ENCODE measurements around the gene DGKQ. TPM values are rescaled to one million over a fixed set of nuclear protein-coding genes. Genes with fewer than 3 reads are reported as not detected.

The DGKQ gene
- total RNA-seq, 1 experiment from 2014 or later = 12.4 TPM

DNA sequence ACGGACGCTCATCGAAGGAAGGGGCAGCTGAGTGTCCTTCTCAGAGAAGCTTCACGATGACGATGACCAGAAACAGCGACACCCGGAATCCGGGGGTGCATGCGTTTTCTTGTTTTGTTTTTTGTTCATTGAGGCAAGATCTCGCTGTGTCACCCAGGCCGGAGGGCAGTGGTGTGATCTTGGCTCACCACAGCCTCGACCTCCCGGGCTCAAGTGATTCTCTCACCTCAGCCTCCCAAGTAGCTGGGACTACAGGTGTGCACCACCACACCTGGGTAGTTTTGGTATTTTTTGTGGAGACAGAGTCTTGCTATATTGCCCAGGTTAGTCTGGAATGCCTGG lies 19.8 kb downstream of the DGKQ start:
- Histone ChIP-seq H4K5ac (ENCODE audit: insufficient read length, low read depth, low read length) (no peak overlapping the region), H3K9ac (ENCODE audit: extremely low read depth, insufficient read length, low read length) (no peak overlapping the region)

More for the DNA sequence above, 19.8 kb downstream of the DGKQ start:
- Histone ChIP-seq H3K4ac (ENCODE audit: low read depth, low read length) (no peak overlapping the region), H3K23me2 (ENCODE audit: insufficient read length, low read depth, low read length, poor library complexity, severe bottlenecking) (no peaks in the 10 kb centered on the region), H2AFZ (ENCODE audit: low read length) (no peak overlapping the region), H4K8ac (replicated peaks; ENCODE audit: insufficient read length, low read depth, low read length) (no peak overlapping the region), H3K79me2 (ENCODE audit: insufficient read depth, low read length) (no peaks in the 10 kb centered on the region), H4K91ac (ENCODE audit: insufficient read length, low read depth, low read length) (no peak overlapping the region), H3K56ac (ENCODE audit: insufficient read length, low read depth, low read length) (no peak overlapping the region), H2BK20ac (ENCODE audit: low read depth, low read length, poor library complexity, severe bottlenecking) (no peak overlapping the region), H2BK120ac (ENCODE audit: low read depth, low read length, poor library complexity, severe bottlenecking) (no peak overlapping the region), H3T11ph (ENCODE audit: low read length) (no peak overlapping the region), H4K20me1 (ENCODE audit: control insufficient read depth, insufficient read depth, insufficient read length) (no peaks in the 10 kb centered on the region), H3K14ac (ENCODE audit: insufficient read depth, low read length) (no peak overlapping the region), H2BK5ac (ENCODE audit: insufficient read length, low read length) (no peak overlapping the region), H3K23ac (ENCODE audit: insufficient read length, low read depth, low read length) (no peak overlapping the region), H3K79me1 (ENCODE audit: insufficient read depth, low read depth, low read length, poor library complexity, severe bottlenecking) (no peaks in the 10 kb centered on the region), H3K27ac (ENCODE audit: insufficient read length, low read depth, low read length) (no peak overlapping the region), H3K9me3 (ENCODE audit: control insufficient read depth, low read depth, low read length) (no peaks in the 10 kb centered on the region), H2BK12ac (ENCODE audit: insufficient read length, low read depth, low read length) (no peak overlapping the region), H3K4me2 (ENCODE audit: insufficient read depth, insufficient read length, low read length) (no peak overlapping the region), H2BK15ac (ENCODE audit: low read depth, low read length) (no peak overlapping the region), H3K27me3 (ENCODE audit: insufficient read depth, low read length) (no peaks in the 10 kb centered on the region), H3K4me1 (ENCODE audit: insufficient read depth, low read length) (no peaks in the 10 kb centered on the region), H3K18ac (ENCODE audit: insufficient read length, low read depth, low read length) (no peak overlapping the region), H2AK5ac (ENCODE audit: insufficient read length, low read length) (no peak overlapping the region)
- Mint-ChIP-seq H3K27me3 (ENCODE audit: low read depth) (no peaks in the 10 kb centered on the region), H3K4me3 (no peak overlapping the region), H3K36me3 (ENCODE audit: insufficient read depth in 1 of 3, low read depth in 3 of 3) (peaks cover 0 to under 1% (median 0%) of the 10 kb centered on the region in 3 experiments; a peak in 2 of 7 replicates), H3K27ac (no peak overlapping the region), H3K4me1 (peaks cover 2 to 7% of the 10 kb centered on the region in 2 experiments; a peak in 3 of 4 replicates), H3K9me3 (no peaks in the 10 kb centered on the region)
- no CpG with 5 or more reads among the region's 13 CpGs for WGBS (ENCODE audit: extremely low coverage, insufficient read length, low lambda C conversion rate)
- no peak for DNase-seq
- no peak for TF ChIP-seq CTCF (conservative IDR thresholded peaks at IDR 0.05)

Data from H9 (cell line).